Ishikawa (cell line): ENCODE data around the gene PAPPA.

Experiments
- CEBPB ChIP-seq: IDR thresholded peaks from 2 replicates; pipeline ENCODE4 v1.6.1; 2012
- EGR1 ChIP-seq: IDR thresholded peaks from 2 replicates; pipeline ENCODE4 v1.6.1; 2012
- EP300 ChIP-seq: IDR thresholded peaks from 2 replicates; pipeline ENCODE4 v1.6.1; 2012; ENCODE audit warnings: borderline replicate concordance
- FOXM1 ChIP-seq: IDR thresholded peaks from 2 replicates; pipeline ENCODE4 v1.6.1; 2012; ENCODE audit warnings: low read depth, borderline replicate concordance
- MAX ChIP-seq: IDR thresholded peaks from 2 replicates; pipeline ENCODE4 v1.6.1; 2012
- REST ChIP-seq: IDR thresholded peaks from 2 replicates; pipeline ENCODE4 v1.6.1; 2012; ENCODE audit warnings: low read depth, mild to moderate bottlenecking
- TAF1 ChIP-seq: IDR thresholded peaks from 2 replicates; pipeline ENCODE4 v1.6.1; 2012; ENCODE audit warnings: low read depth, mild to moderate bottlenecking
- YY1 ChIP-seq: IDR thresholded peaks from 2 replicates; pipeline ENCODE4 v1.6.1; 2012; ENCODE audit warnings: low read depth

- no peak for TF ChIP-seq CEBPB
- no peak for TF ChIP-seq YY1
- no peak for TF ChIP-seq FOXM1
- TF ChIP-seq REST, result no peak
- TF ChIP-seq EGR1, result no peak
- no peak for TF ChIP-seq TAF1
- TF ChIP-seq EP300, result no peak
- no peak for TF ChIP-seq MAX
Measured at GRCh38 chr9:116319480-116319879, 165.9 kb downstream of the PAPPA start.
